Upper lobe of left lung (tissue), 4 donors: ENCODE results near the gene GRHL1.

Source experiments
- CTCF ChIP-seq, 6 experiments: fragments of 450-650 bp in 4 of 6; fragments of 200-600 bp in 2 of 6; sonication (generic) in 2 of 6; IDR thresholded peaks; one replicate each; pipeline ENCODE4 v1.5.1; 2016 to 2019; ENCODE audit warnings: antibody characterized with exemption in 6 of 6
- POLR2AphosphoS5 ChIP-seq, 2 donors: sonication (generic); formaldehyde crosslinking; IDR thresholded peaks; one replicate each; pipeline ENCODE4 v1.5.1; 2017; ENCODE audit warnings: antibody characterized with exemption in 2 of 2

GRCh38 chr2:9972621-9973479 is 21.4 kb downstream of the GRHL1 start:
- TF ChIP-seq CTCF (IDR thresholded peaks at IDR 0.05): no peak
- TF ChIP-seq POLR2AphosphoS5 (IDR thresholded peaks at IDR 0.05): no peak
